Coronary artery (tissue), 2 donors: Measurements from ENCODE around the gene IFT20.
A peak's percentile ranks its signal among the peaks of the same experiment; 100 is the strongest.

Source experiments
- DNase-seq: peaks from one replicate; pipeline ENCODE4 v3.0.0-alpha.2; 2017; ENCODE audit warnings: low spot score
- H3K27ac ChIP-seq, 2 donors: fragments of 200-600 bp; sonication (generic); one replicate each; pipeline ENCODE4 v1.5.1; 2016 to 2019
- H3K4me3 ChIP-seq: fragments of 200-600 bp; sonication (generic); 2 replicates; pipeline ENCODE4 v1.5.1; 2016; ENCODE audit warnings: mild to moderate bottlenecking, moderate library complexity
- TF ChIP-seq, protein P1 (sequence below): fragments of 200-600 bp; sonication (generic); IDR thresholded peaks from one replicate; pipeline ENCODE4 v1.5.1; 2019; ENCODE audit warnings: antibody characterized with exemption

Gene IFT20

GRCh38 chr17:28320215-28321061 lies 14.8 kb downstream of the IFT20 start:
- TF ChIP-seq, protein P1, sequence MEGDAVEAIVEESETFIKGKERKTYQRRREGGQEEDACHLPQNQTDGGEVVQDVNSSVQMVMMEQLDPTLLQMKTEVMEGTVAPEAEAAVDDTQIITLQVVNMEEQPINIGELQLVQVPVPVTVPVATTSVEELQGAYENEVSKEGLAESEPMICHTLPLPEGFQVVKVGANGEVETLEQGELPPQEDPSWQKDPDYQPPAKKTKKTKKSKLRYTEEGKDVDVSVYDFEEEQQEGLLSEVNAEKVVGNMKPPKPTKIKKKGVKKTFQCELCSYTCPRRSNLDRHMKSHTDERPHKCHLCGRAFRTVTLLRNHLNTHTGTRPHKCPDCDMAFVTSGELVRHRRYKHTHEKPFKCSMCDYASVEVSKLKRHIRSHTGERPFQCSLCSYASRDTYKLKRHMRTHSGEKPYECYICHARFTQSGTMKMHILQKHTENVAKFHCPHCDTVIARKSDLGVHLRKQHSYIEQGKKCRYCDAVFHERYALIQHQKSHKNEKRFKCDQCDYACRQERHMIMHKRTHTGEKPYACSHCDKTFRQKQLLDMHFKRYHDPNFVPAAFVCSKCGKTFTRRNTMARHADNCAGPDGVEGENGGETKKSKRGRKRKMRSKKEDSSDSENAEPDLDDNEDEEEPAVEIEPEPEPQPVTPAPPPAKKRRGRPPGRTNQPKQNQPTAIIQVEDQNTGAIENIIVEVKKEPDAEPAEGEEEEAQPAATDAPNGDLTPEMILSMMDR = no peak
- Histone ChIP-seq H3K27ac (no peak overlapping the region), H3K4me3 (no peak overlapping the region)
- no peak for DNase-seq

DNA sequence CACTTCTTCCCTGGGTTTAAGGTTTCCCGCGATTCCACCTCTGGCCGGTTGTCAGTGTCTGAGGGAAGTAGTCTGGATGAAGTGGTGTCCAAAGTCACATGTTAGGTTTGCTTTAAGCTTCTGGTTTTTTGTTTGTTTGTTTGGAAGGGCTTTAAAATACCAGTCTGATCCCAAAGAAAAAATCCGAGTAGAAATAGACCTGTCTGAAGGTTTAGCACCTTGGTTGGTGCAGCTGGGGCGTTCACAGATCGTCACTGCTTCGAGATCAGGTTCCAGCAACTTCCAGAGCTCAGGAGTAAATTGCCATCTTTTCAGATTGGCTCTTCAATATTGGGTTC lies 15.7 kb downstream of the IFT20 start:
- TF ChIP-seq, protein P1 = no peak
- peak overlapping the region in 1 of 2 donors; percentile 27 for H3K27ac ChIP-seq
- H3K4me3 ChIP-seq = peak overlapping the region; percentile 74
- no peak for DNase-seq

- peak; percentile 95 for DNase-seq
- H3K4me3 ChIP-seq = peak within 1 kb of the TSS; percentile 74
- TF ChIP-seq, protein P1 = no peak
- peak within 1 kb of the TSS; percentile 6 to 27 for H3K27ac ChIP-seq
These were observed 16.3 kb downstream of the IFT20 start, which contains the start of gene TMEM97 for GRCh38 chr17:28318759-28319597. TSS of gene TMEM97 (plus strand) at chr17:28319200. CDS start at chr17:28319240, 40 bp downstream.

GRCh38 chr17:28317966-28318758 lies 17.1 kb downstream of the IFT20 start:
- DNase-seq = no peak
- H3K4me3 ChIP-seq = peak overlapping the region; percentile 74
- no peak overlapping the region for H3K27ac ChIP-seq
- TF ChIP-seq, protein P1 = no peak

DNA sequence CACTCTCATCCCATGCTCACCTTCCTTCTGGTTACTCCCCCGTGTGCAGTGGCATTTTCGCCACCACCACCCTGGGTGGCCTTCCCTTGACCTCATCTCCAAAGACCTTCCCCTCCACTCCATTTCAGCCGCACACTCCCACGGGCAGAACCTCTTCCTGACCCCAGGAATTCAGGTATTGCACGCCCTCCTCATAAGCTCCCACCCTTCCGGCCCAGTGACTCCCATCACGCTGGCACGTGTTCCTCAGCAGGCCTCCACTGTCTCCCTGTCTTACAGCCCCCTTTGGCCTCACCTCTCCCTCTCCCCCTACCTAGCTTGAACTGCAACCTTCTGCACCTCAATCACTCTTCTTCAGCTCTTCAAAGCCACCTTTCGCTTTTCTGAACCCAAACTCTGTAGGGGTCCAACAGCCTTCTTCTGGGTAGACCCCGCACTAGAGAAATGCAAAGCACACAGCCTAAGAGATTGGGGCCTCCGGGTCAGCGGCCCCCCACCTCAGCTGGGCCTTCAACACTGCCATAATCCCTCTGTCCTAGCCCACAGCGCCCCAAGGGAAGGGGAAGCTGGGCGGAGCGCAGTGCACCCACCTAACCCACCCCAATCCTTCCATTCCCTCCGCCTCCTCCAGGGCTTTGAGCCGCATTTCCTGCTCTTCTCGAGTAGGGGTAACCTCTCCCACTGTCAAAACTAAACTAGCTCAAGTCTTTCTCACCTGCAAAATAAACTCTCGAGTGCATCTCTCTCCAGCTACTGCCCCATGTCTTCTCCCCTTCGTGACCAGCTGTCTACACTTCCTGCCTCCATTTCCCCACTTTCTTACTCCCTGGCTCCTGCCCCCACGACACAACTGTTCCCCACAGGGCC lies 17.9 kb downstream of the IFT20 start:
- no peak for DNase-seq
- TF ChIP-seq, protein P1 = no peak
- no peak overlapping the region for H3K4me3 ChIP-seq
- no peak overlapping the region for H3K27ac ChIP-seq
